Epithelial cell of esophagus (primary cell): Measurements from ENCODE around the gene DMAC2.
A peak's percentile ranks its signal among the peaks of the same experiment; 100 is the strongest.

Experiments
- DNase-seq: peaks from one replicate; pipeline ENCODE4 v3.0.0; 2010; ENCODE audit warnings: low read depth
- H3K4me3 ChIP-seq: 2 replicates; pipeline ENCODE4 v1.5.1; 2011; ENCODE audit warnings: mild to moderate bottlenecking, low read length, control low read depth
- TF ChIP-seq, protein P1 (sequence below): IDR thresholded peaks from 2 replicates; pipeline ENCODE4 v1.5.1; 2011; ENCODE audit warnings: low read depth, mild to moderate bottlenecking, low read length, control low read depth, inconsistent platforms; ENCODE audit not compliant: insufficient read depth; ENCODE audit errors: missing control alignments

Gene DMAC2

DNA sequence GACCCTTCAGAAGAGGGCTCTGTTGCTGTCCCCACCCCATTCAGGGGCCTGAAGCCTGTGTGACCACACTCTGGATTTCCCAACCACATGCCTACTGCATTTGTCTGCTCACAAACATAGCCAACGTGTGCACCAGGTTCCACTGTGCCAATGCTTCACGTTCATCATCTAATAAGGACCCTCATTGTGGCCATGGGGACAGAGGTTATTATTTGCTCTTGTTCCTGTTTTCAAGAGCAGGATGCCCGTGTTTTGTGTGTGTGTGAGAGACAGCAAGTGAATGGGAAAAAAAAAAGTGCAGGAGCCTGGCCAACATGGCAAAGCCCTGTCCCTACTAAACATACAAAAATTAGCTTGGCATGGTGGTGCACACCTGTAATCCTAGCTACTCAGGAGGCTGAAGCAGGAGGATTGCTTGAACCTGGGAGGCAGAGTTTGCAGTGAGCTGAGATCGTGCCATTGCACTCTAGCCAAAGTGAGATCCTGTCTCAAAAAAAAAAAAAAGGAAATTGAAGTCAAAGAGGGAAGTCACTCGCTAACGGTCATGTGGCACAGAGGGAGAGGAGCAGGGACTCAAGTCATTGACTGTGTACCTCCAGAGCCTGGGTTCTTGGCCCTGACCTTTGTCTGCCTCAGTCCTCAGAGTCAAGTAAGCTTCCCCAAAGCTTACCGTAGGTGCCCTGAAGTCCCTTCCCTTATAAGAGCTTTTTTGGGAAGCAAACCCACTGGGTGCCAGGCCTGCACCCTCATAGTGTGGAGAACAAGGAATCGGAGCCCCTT is 19.4 kb downstream of the DMAC2 start:
- TF ChIP-seq, protein P1, sequence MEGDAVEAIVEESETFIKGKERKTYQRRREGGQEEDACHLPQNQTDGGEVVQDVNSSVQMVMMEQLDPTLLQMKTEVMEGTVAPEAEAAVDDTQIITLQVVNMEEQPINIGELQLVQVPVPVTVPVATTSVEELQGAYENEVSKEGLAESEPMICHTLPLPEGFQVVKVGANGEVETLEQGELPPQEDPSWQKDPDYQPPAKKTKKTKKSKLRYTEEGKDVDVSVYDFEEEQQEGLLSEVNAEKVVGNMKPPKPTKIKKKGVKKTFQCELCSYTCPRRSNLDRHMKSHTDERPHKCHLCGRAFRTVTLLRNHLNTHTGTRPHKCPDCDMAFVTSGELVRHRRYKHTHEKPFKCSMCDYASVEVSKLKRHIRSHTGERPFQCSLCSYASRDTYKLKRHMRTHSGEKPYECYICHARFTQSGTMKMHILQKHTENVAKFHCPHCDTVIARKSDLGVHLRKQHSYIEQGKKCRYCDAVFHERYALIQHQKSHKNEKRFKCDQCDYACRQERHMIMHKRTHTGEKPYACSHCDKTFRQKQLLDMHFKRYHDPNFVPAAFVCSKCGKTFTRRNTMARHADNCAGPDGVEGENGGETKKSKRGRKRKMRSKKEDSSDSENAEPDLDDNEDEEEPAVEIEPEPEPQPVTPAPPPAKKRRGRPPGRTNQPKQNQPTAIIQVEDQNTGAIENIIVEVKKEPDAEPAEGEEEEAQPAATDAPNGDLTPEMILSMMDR, result no peak

DNA sequence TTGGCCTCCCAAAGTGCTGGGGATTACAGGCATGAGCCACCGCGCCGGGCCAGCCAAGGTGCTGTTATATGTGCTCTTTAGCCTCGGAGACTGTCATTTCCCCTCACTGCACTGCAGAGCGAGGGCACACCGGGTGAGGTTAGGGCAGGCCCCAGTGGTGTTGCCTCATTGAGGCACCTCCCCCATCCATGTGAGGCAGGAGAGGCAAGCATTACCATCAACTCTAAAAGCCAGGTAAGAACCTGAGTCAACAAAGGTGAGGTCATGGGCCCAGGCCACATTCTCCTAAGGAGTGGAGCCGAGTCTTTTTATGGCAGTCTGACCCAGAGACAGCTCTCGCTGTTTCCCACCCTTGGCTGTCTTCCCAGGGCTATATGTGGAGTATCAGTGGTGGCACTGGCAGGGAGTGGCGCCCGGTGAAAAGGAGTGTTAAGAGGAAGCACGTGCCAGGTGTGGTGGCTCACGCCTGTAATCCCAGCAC is 23.5 kb downstream of the DMAC2 start:
- peak; percentile 60 for DNase-seq
- TF ChIP-seq, protein P1, result no peak
- no peak overlapping the region for H3K4me3 ChIP-seq

More for the DNA sequence above, 19.4 kb downstream of the DMAC2 start:
- no peak for DNase-seq
- no peak overlapping the region for H3K4me3 ChIP-seq

DNA sequence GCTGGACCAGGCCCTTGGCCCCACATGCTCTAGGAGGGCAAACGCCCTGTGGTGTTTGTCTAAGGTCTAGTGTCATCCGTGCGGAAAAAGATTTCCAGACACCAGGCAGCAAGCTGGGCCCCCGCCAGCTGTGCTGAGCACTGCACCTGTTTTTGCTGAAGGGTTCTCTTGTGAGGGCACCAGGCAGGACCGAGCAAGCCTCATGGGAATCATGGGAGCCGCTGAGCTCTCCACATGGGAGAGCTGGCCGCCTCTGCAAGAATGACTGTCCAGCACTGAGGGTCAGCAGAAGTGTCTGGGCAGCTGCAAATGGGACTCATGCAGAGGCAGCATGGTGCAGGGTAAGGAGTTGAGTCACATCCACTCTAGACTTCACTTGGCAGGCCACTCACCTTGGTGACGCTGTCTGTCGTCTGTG is 24.5 kb downstream of the DMAC2 start:
- DNase-seq, result no peak
- TF ChIP-seq, protein P1, result no peak
- H3K4me3 ChIP-seq, result no peak overlapping the region

DNA sequence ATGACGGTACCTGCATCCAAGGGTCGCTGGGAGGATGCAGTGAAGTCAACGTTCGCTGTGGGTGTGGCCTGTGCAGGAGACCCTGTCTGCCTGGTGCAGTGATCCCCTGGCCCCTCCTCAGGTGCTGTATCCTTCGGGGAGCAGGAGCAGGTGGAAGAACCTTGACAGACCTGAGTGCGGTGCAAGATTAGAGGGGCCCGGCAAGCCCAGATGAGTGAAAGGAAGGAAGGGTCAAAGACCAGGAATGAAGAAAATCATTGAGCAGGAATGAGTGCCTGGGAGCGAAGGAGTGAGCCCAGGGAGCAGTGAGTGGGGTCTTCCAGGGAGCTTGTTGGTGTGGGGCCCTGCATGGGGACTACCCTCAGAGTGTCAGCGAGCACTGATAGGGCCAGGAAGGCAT is 25.3 kb downstream of the DMAC2 start:
- DNase-seq, result no peak

DNA sequence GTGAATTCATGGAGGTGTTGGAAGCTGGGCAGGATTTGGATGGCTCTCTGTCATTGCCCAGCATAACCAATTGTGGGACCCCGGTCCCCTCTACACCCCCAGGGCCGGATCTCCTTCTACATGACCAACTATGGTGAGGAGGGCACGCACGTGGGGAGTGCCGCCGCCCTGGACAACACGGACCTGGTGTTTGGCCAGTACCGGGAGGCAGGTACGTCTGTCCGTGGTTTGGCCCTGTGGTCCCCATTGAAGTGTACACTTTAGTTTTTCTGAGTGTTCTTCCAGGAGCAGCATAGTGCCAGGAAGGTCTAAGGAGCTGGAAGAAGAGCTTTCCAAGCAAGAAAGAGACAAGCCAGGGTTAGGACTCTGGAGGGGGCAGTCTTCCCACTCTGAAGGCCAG is 25.8 kb downstream of the DMAC2 start:
- no peak overlapping the region for H3K4me3 ChIP-seq
- no peak for DNase-seq
- TF ChIP-seq, protein P1, result no peak

More for the DNA sequence above, 25.3 kb downstream of the DMAC2 start:
- no peak overlapping the region for H3K4me3 ChIP-seq
- TF ChIP-seq, protein P1, result no peak

DNA sequence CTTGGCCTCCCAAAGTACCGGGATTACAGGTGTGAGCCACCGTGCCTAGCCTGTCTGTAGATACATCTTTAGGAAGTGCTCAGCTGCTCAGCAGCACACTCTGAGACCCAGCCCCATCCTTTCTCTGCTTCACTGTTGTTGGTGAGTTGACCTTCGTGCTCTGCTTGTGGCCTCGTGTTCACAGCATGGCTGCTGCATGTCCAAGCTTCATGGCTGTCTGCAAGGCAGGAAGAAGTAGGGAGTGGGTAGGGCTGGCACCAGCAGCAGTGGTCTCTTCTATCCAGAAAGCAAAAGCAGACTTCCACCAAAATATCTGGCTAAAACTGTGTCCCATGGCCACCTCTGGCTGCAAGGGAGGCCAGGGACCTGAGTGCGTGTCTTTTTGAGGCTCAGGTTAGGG is 26.8 kb downstream of the DMAC2 start:
- no peak overlapping the region for H3K4me3 ChIP-seq
- DNase-seq, result no peak
- TF ChIP-seq, protein P1, result no peak

DNA sequence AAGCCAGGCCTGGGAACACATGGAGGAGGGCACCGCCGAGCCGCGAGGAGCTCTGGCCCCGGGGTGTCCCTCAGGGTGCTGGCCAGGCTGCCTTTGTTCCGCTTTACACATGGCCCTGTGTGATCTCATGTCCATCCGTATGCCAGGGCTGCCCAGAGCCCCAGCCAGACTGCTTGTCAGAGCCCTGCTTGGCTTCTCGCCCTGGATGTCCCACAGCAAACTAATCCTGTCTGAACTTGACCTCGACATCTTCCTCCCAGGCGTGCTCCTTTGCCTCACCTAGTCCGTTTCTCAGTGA is 27.8 kb downstream of the DMAC2 start:
- DNase-seq, result peak; percentile 40
- TF ChIP-seq, protein P1, result no peak
- no peak overlapping the region for H3K4me3 ChIP-seq
